HCT116 (cell line): ENCODE measurements around the gene ACOX3. TPM values are rescaled to one million over a fixed set of nuclear protein-coding genes. Genes with fewer than 3 reads are reported as not detected.

Experiments
- ATAC-seq: fragments of 200-7000 bp; cut with Tn5 transposase; 2 replicates; pipeline ENCODE4 v1.9.1; 2020; ENCODE audit warnings: mild to moderate bottlenecking, moderate library complexity
- BruUV-seq: library from RNA; stranded (reverse); fragments of 400-500 nt; replicated peaks from 2 replicates; lab custom pipeline; 2021; lab: Mats Ljungman, UMichigan
- CTCF ChIA-PET: fragments of 300-600 bp; sonication (Branson Sonifier 250); formaldehyde crosslinking; loops from one replicate; lab custom pipeline; 2021; ENCODE audit warnings: antibody characterized with exemption; lab: Charles Lee
- POLR2A ChIA-PET: fragments of 300-600, 350-600 bp; sonication (Branson Sonifier 250); formaldehyde crosslinking; loops from one replicate; lab custom pipeline; 2021; ENCODE audit warnings: antibody characterized with exemption; lab: Charles Lee
- RAD21 ChIA-PET, 2 experiments: fragments of 300-600 bp; sonication (Branson Sonifier 250); formaldehyde crosslinking; loops; one replicate each; lab custom pipeline; 2023; ENCODE audit warnings: low total read pairs in 2 of 2; ENCODE audit not compliant: uncharacterized antibody in 2 of 2, unreplicated experiment in 2 of 2, low non-redundant PET in 1 of 2; lab: Charles Lee
- DNase-seq: peaks from one replicate; pipeline ENCODE4 v3.0.0-alpha.2; 2010; ENCODE audit warnings: low read depth, low spot score
- H2AFZ ChIP-seq: fragments of 200-600 bp; shearing (Covaris generic), sonication (generic); 2 replicates; pipeline ENCODE4 v1.6.1; 2017; ENCODE audit warnings: low read depth, mixed run types, mixed read lengths, antibody characterized with exemption, low read length; ENCODE audit not compliant: poor library complexity, severe bottlenecking
- H3K27ac ChIP-seq: 2 replicates; pipeline ENCODE4 v1.5.1; 2012; ENCODE audit warnings: low read depth, low read length
- H3K27me3 ChIP-seq: fragments of 200-600 bp; sonication (generic); 2 replicates; pipeline ENCODE4 v1.6.1; 2016; ENCODE audit warnings: mixed run types, low read length, mixed read lengths; ENCODE audit not compliant: insufficient read depth
- H3K36me3 ChIP-seq, 2 experiments: fragments of 200-500 bp in 1 of 2; fragments of 200-600 bp in 1 of 2; sonication (Bioruptor generic) in 1 of 2; sonication (generic) in 1 of 2; 2 replicates each; pipeline versions ENCODE4 v1.5.1 to v1.6.1; 2014 to 2016; ENCODE audit warnings: low read length in 2 of 2, inconsistent platforms in 1 of 2, mixed read lengths in 1 of 2, mixed run types in 1 of 2; ENCODE audit not compliant: insufficient read depth in 2 of 2, control insufficient read depth in 1 of 2
- H3K4me1 ChIP-seq, 2 experiments: fragments of 200-600 bp in 1 of 2; sonication (generic) in 1 of 2; 2 replicates each; pipeline versions ENCODE4 v1.5.1 to v1.6.1; 2012 to 2017; ENCODE audit warnings: low read length in 2 of 2, inconsistent platforms in 1 of 2, mild to moderate bottlenecking in 1 of 2, mixed read lengths in 1 of 2, mixed run types in 1 of 2, moderate library complexity in 1 of 2; ENCODE audit not compliant: insufficient read depth in 2 of 2, control insufficient read depth in 1 of 2
- H3K4me2 ChIP-seq: fragments of 200-600 bp; sonication (generic); 2 replicates; pipeline ENCODE4 v1.6.1; 2017; ENCODE audit warnings: mixed run types, low read length, mixed read lengths
- H3K4me3 ChIP-seq, 2 experiments: fragments of 200-600 bp in 1 of 2; sonication (generic) in 1 of 2; replicated peaks in 1 of 2; 2 replicates each; pipeline ENCODE4 v1.5.1; 2011 to 2016; ENCODE audit warnings: low read length in 2 of 2, control low read depth in 1 of 2, low read depth in 1 of 2, mild to moderate bottlenecking in 1 of 2, mixed read lengths in 1 of 2, mixed run types in 1 of 2
- H3K79me2 ChIP-seq: fragments of 200-600 bp; sonication (generic); 2 replicates; pipeline ENCODE4 v1.6.1; 2017; ENCODE audit warnings: mild to moderate bottlenecking, mixed run types, low read length, moderate library complexity, mixed read lengths; ENCODE audit not compliant: insufficient read depth
- H3K9ac ChIP-seq: fragments of 200-600 bp; sonication (generic); 2 replicates; pipeline ENCODE4 v1.6.1; 2016; ENCODE audit warnings: low read length, mixed read lengths
- H3K9me2 ChIP-seq: fragments of 200-600 bp; sonication (generic), shearing (Covaris generic); 2 replicates; pipeline ENCODE4 v1.6.1; 2017; ENCODE audit warnings: mixed run types, mild to moderate bottlenecking, moderate library complexity; ENCODE audit not compliant: insufficient read depth
- H3K9me3 ChIP-seq, 2 experiments: fragments of 200-500 bp in 1 of 2; fragments of 200-600 bp in 1 of 2; sonication (Bioruptor generic) in 1 of 2; sonication (generic) in 1 of 2; 2 replicates each; pipeline ENCODE4 v1.6.1; 2014 to 2017; ENCODE audit warnings: low read length in 2 of 2, mixed read lengths in 2 of 2, inconsistent platforms in 1 of 2, low read depth in 1 of 2, mild to moderate bottlenecking in 1 of 2, mixed run types in 1 of 2, moderate library complexity in 1 of 2; ENCODE audit not compliant: control insufficient read depth in 1 of 2, insufficient read depth in 1 of 2
- H4K20me1 ChIP-seq: fragments of 200-600 bp; sonication (generic), shearing (Covaris generic); 2 replicates; pipeline ENCODE4 v1.6.1; 2017; ENCODE audit warnings: mixed run types, mild to moderate bottlenecking, moderate library complexity; ENCODE audit not compliant: insufficient read depth
- CEBPB ChIP-seq: IDR thresholded peaks from 2 replicates; pipeline ENCODE4 v1.6.1; 2012; ENCODE audit warnings: low read depth
- EGR1 ChIP-seq: IDR thresholded peaks from 2 replicates; pipeline ENCODE4 v1.6.1; 2012; ENCODE audit warnings: low read depth
- ELF1 ChIP-seq: IDR thresholded peaks from 2 replicates; pipeline ENCODE4 v1.6.1; 2012; ENCODE audit warnings: low read depth, borderline replicate concordance
- EZH2 ChIP-seq: fragments of 200-600 bp; sonication (generic); IDR thresholded peaks from 2 replicates; pipeline ENCODE4 v1.6.1; 2017; ENCODE audit warnings: antibody characterized with exemption, mixed run types
- MAX ChIP-seq: IDR thresholded peaks from 2 replicates; pipeline ENCODE4 v1.6.1; 2012
- POLR2A ChIP-seq: IDR thresholded peaks from 2 replicates; pipeline ENCODE4 v1.7.0; 2011; ENCODE audit warnings: borderline replicate concordance; ENCODE audit not compliant: insufficient read depth, insufficient read length; ENCODE audit errors: extremely low read depth
- POLR2AphosphoS5 ChIP-seq: IDR thresholded peaks from 2 replicates; pipeline ENCODE4 v1.6.1; 2011; ENCODE audit warnings: mild to moderate bottlenecking, low read depth, low read length, moderate library complexity
- SIN3A ChIP-seq: IDR thresholded peaks from 2 replicates; pipeline ENCODE4 v1.6.1; 2012; ENCODE audit warnings: low read depth
- SP1 ChIP-seq: IDR thresholded peaks from 2 replicates; pipeline ENCODE4 v1.6.1; 2012; ENCODE audit warnings: low read depth
- TCF7L2 ChIP-seq: IDR thresholded peaks from 2 replicates; pipeline ENCODE4 v1.7.0; 2011; ENCODE audit warnings: borderline replicate concordance, inconsistent platforms; ENCODE audit not compliant: insufficient read depth, insufficient read length; ENCODE audit errors: extremely low read depth
- ZBTB33 ChIP-seq: IDR thresholded peaks from 2 replicates; pipeline ENCODE4 v1.6.1; 2011; ENCODE audit warnings: mild to moderate bottlenecking, low read length, moderate library complexity; ENCODE audit not compliant: insufficient replicate concordance; ENCODE audit errors: extremely low read depth
- ZFX ChIP-seq: fragments of 450-650 bp; IDR thresholded peaks from 2 replicates; pipeline ENCODE4 v1.6.1; 2017
- intact Hi-C: fragments of 100-400 bp; cut with micrococcal nuclease; formaldehyde crosslinking; loops from 2 replicates; pipeline ENCODE4 v1.10.0; 2022
- total RNA-seq: library from RNA; stranded (reverse); gene quantifications from one replicate; pipeline ENCODE4 v1.2.1, GENCODE V29; 2021; ENCODE audit not compliant: unreplicated experiment

Gene ACOX3
- total RNA-seq, 1 experiment from 2014 or later, result 16.9 TPM

GRCh38 chr4:8399298-8399697, 41.2 kb downstream of the ACOX3 start:
- Histone ChIP-seq H3K27me3 (no peaks in the 10 kb centered on the region), H2AFZ (no peak overlapping the region), H3K9me2 (no peaks in the 10 kb centered on the region), H3K36me3 (no peaks in the 10 kb centered on the region), H3K27ac (no peak overlapping the region), H3K79me2 (no peaks in the 10 kb centered on the region), H3K9ac (no peak overlapping the region), H3K4me3 (no peak overlapping the region), H3K4me2 (no peak overlapping the region), H3K4me1 (no peaks in the 10 kb centered on the region), H4K20me1 (no peaks in the 10 kb centered on the region), H3K9me3 (no peaks in the 10 kb centered on the region)
- ATAC-seq, result no peak
- RAD21 ChIA-PET, result no interaction called here
- POLR2A ChIA-PET, result no interaction called here
- no peak for TF ChIP-seq ZBTB33
- no peak for TF ChIP-seq ZFX
- TF ChIP-seq ELF1, result no peak
- no peak for TF ChIP-seq TCF7L2
- no peak for TF ChIP-seq CEBPB
- no peak for TF ChIP-seq EGR1
- no peak for TF ChIP-seq SIN3A
- TF ChIP-seq POLR2AphosphoS5, result no peak
- TF ChIP-seq POLR2A, result no peak
- no peak for TF ChIP-seq SP1
- no peak for TF ChIP-seq EZH2
- TF ChIP-seq MAX, result no peak
- CTCF ChIA-PET, result no interaction called here
- no peak for DNase-seq
- BruUV-seq, result no TSS peak
- intact Hi-C loops, result no loop called here
